OCI-LY1 (cell line): ENCODE measurements around the gene CPA4.

Experiments
- H2AFZ ChIP-seq: fragments of 200-600 bp; sonication (generic), shearing (Covaris generic); 2 replicates; pipeline ENCODE4 v1.6.0; 2014; ENCODE audit warnings: antibody characterized with exemption, mild to moderate bottlenecking, low read length
- H3F3A ChIP-seq: fragments of 200-600 bp; sonication (generic), shearing (Covaris generic); 2 replicates; pipeline ENCODE4 v1.6.0; 2014; ENCODE audit warnings: mild to moderate bottlenecking, antibody characterized with exemption, low read length, moderate library complexity; ENCODE audit not compliant: insufficient read depth
- H3K27ac ChIP-seq: fragments of 200-600 bp; sonication (generic); 2 replicates; pipeline ENCODE4 v1.5.1; 2014; ENCODE audit warnings: low read length, mixed run types, mild to moderate bottlenecking, low read depth; ENCODE audit not compliant: poor library complexity, severe bottlenecking
- H3K27me3 ChIP-seq: fragments of 200-600 bp; sonication (generic); 2 replicates; pipeline ENCODE4 v1.6.0; 2014; ENCODE audit warnings: antibody characterized with exemption, mild to moderate bottlenecking, low read length, moderate library complexity; ENCODE audit not compliant: insufficient read depth
- H3K36me3 ChIP-seq: fragments of 200-600 bp; sonication (generic); 2 replicates; pipeline ENCODE4 v1.6.1; 2014; ENCODE audit warnings: mild to moderate bottlenecking, antibody characterized with exemption, low read length, moderate library complexity, mixed read lengths; ENCODE audit not compliant: insufficient read depth
- H3K4me1 ChIP-seq: fragments of 200-600 bp; sonication (generic); 2 replicates; pipeline ENCODE4 v1.5.1; 2014; ENCODE audit warnings: mild to moderate bottlenecking, low read length, moderate library complexity; ENCODE audit not compliant: insufficient read depth, severe bottlenecking
- H3K4me2 ChIP-seq: fragments of 200-600 bp; sonication (generic), shearing (Covaris generic); 2 replicates; pipeline ENCODE4 v1.6.1; 2014; ENCODE audit warnings: low read length
- H3K4me3 ChIP-seq: fragments of 200-600 bp; sonication (generic); 2 replicates; pipeline ENCODE4 v1.5.1; 2014; ENCODE audit warnings: low read length, low read depth, mild to moderate bottlenecking, mixed read lengths; ENCODE audit not compliant: poor library complexity, severe bottlenecking
- H3K79me2 ChIP-seq: fragments of 200-600 bp; shearing (Covaris generic); 2 replicates; pipeline ENCODE4 v1.6.1; 2016; ENCODE audit warnings: mixed run types, low read length, mixed read lengths; ENCODE audit not compliant: insufficient read depth
- H3K9ac ChIP-seq: fragments of 200-600 bp; sonication (generic), shearing (Covaris generic); 2 replicates; pipeline ENCODE4 v1.6.1; 2014; ENCODE audit warnings: mild to moderate bottlenecking, low read length, mixed read lengths
- H3K9me2 ChIP-seq: fragments of 200-600 bp; sonication (generic), shearing (Covaris generic); 2 replicates; pipeline ENCODE4 v1.6.1; 2014; ENCODE audit warnings: low read depth, mild to moderate bottlenecking, low read length, mixed read lengths
- H3K9me3 ChIP-seq: fragments of 200-600 bp; shearing (Covaris generic); 2 replicates; pipeline ENCODE4 v1.6.1; 2014; ENCODE audit warnings: low read length, mixed read lengths
- H4K20me1 ChIP-seq: fragments of 200-600 bp; sonication (generic), shearing (Covaris generic); 2 replicates; pipeline ENCODE4 v1.6.0; 2016; ENCODE audit warnings: mild to moderate bottlenecking, low read length; ENCODE audit not compliant: insufficient read depth
- CTCF ChIP-seq: fragments of 200-600 bp; sonication (generic), shearing (Covaris generic); IDR thresholded peaks from 2 replicates; pipeline ENCODE4 v1.5.1; 2017; ENCODE audit warnings: mild to moderate bottlenecking, antibody characterized with exemption, low read length, moderate library complexity, mixed read lengths
- EZH2 ChIP-seq: fragments of 200-600 bp; sonication (generic), shearing (Covaris generic); IDR thresholded peaks from 2 replicates; pipeline ENCODE4 v1.8.0; 2017; ENCODE audit warnings: borderline replicate concordance, mixed run types, mild to moderate bottlenecking, antibody characterized with exemption, low read length, moderate library complexity, mixed read lengths

CPA4 gene

DNA sequence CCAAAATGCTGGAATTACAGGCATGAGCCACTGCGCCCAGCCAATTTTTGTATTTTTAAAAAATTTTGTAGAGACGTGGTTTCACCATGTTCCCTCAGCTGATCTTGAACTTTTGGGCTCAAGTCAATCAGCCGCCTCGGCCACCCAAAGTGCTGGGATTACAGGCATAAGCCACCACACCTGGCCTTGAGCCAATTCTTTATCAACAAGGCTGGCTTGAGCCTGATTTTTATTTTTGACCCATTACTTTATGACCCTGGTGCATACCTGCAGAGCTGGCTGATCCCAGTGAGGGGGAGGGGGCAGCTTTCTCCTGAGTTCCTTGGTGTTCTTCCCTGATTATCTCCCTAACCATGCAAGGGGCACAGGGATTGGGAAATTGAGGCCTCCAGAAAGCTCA, 71.5 kb downstream of the CPA4 start:
- Histone ChIP-seq H3K4me3 (peak overlapping the region; percentile 17), H3K9ac (peak overlapping the region; percentile 55), H3K36me3 (no peaks in the 10 kb centered on the region; the same call in 1 of the 2 replicates), H3K27me3 (no peaks in the 10 kb centered on the region), H3K9me3 (peaks cover 15% of the 10 kb centered on the region; the same call in 1 of the 2 replicates), H3K9me2 (no peaks in the 10 kb centered on the region), H2AFZ (no peak overlapping the region), H4K20me1 (no peaks in the 10 kb centered on the region), H3K79me2 (no peaks in the 10 kb centered on the region), H3F3A (no peaks in the 10 kb centered on the region), H3K4me1 (peaks cover 73% of the 10 kb centered on the region), H3K27ac (peak overlapping the region; percentile 96), H3K4me2 (peak overlapping the region; percentile 61)
- TF ChIP-seq EZH2, result no peak
- TF ChIP-seq CTCF, result no peak

DNA sequence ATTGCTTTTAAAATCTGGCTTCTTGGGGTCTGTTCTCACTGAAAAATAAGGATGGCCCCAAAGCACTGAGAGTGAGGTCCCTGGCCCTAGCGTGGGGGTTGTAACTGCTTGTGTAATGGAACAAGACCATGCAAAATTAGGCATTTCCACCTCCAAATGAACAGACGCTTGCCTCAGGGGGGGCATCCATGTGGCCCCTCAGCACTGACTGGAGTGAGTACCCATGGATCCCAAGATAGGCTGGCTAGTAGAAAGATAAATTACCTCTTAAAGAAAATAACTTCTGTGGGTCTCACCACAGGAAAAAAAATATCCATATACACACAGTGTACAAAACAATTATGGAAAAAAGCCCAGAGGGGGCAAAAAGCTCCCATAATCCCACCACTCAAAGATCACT, 72.1 kb downstream of the CPA4 start:
- Histone ChIP-seq H3F3A (no peaks in the 10 kb centered on the region), H3K4me1 (peaks cover 79% of the 10 kb centered on the region), H3K27ac (peak overlapping the region; percentile 96), H3K79me2 (no peaks in the 10 kb centered on the region), H3K27me3 (no peaks in the 10 kb centered on the region), H3K4me3 (peak overlapping the region; percentile 17), H3K4me2 (peak overlapping the region; percentile 61), H2AFZ (no peak overlapping the region), H3K36me3 (no peaks in the 10 kb centered on the region; the same call in 1 of the 2 replicates), H4K20me1 (no peaks in the 10 kb centered on the region), H3K9me3 (peaks cover 9% of the 10 kb centered on the region; the same call in 1 of the 2 replicates), H3K9me2 (no peaks in the 10 kb centered on the region), H3K9ac (peak overlapping the region; percentile 55)
- no peak for TF ChIP-seq CTCF
- no peak for TF ChIP-seq EZH2

DNA sequence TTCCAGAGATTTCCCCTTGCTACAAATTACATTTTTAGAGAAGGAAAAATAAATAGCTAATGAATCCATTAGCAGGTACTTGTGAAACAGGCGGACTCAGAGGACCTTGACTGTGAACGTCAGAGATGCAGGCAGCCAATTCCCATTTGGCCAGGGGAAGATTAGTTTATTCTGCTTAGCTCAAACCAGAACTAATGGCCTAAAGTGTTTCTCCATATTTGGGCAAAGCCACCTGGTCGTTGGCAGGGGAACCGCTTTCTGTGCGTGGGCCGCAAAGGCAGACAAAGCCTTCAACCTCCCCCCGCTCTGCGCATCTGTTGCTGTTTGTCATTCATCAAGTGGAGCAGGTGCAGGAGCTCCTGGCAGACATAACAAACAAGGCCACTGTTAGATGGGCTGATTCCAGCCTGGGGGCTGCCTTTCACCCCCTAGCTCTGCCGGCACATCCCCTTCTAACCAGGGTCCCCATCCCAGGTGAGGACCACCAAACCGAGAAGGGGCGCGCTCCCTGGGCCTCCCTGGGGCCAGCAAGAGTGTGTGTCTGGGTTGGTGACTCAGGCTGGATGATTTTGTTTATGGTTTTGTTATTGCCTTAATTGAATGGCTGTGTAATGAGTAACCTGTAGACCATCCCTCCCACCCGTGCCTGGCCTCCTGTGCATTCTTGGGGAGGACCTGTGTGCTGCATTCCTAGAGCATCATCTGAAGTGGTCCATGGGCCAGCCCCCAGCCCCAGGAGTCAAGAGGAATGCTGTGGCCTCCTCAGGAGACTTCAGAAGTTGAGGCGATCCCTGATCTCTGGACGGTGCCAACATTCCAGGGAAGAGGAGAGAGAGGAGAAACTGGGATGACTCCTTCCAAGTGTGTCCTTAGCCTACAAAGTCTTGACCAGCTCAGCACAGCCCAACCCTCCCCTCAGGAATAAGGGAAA, 72.8 kb downstream of the CPA4 start:
- no peaks in the 10 kb centered on the region for H3K9me2 ChIP-seq
- H3F3A ChIP-seq, result no peaks in the 10 kb centered on the region
- H3K79me2 ChIP-seq, result no peaks in the 10 kb centered on the region
- H3K36me3 ChIP-seq, result no peaks in the 10 kb centered on the region; the same call in 1 of the 2 replicates
- H3K4me1 ChIP-seq, result peaks cover 86% of the 10 kb centered on the region
- H3K4me3 ChIP-seq, result peak overlapping the region; percentile 36
- H4K20me1 ChIP-seq, result no peaks in the 10 kb centered on the region
- H3K27ac ChIP-seq, result peak overlapping the region; percentile 96
- H3K27me3 ChIP-seq, result no peaks in the 10 kb centered on the region
- peaks cover 3% of the 10 kb centered on the region; the same call in 1 of the 2 replicates for H3K9me3 ChIP-seq
- peak overlapping the region; percentile 61 for H3K4me2 ChIP-seq
- no peak overlapping the region for H2AFZ ChIP-seq
- H3K9ac ChIP-seq, result peak overlapping the region; percentile 59
- TF ChIP-seq CTCF (no peak), EZH2 (no peak)
